ENCODE measurements around the gene PGP.

GRCh38 chr16:2204416-2205103 is 10.1 kb downstream of the PGP start:
- no peak for TF ChIP-seq CTCF (IDR thresholded peaks at IDR 0.05)
- no peak for TF ChIP-seq POLR2A (IDR thresholded peaks at IDR 0.05)

All from uterus (tissue), 2 donors.